ENCODE results near the gene MED27.

GRCh38 chr9:131981116-131981776, 98.4 kb downstream of the MED27 start:
- TF ChIP-seq, protein P1, sequence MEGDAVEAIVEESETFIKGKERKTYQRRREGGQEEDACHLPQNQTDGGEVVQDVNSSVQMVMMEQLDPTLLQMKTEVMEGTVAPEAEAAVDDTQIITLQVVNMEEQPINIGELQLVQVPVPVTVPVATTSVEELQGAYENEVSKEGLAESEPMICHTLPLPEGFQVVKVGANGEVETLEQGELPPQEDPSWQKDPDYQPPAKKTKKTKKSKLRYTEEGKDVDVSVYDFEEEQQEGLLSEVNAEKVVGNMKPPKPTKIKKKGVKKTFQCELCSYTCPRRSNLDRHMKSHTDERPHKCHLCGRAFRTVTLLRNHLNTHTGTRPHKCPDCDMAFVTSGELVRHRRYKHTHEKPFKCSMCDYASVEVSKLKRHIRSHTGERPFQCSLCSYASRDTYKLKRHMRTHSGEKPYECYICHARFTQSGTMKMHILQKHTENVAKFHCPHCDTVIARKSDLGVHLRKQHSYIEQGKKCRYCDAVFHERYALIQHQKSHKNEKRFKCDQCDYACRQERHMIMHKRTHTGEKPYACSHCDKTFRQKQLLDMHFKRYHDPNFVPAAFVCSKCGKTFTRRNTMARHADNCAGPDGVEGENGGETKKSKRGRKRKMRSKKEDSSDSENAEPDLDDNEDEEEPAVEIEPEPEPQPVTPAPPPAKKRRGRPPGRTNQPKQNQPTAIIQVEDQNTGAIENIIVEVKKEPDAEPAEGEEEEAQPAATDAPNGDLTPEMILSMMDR (IDR thresholded peaks at IDR 0.05) = no peak
- TF ChIP-seq POLR2A (IDR thresholded peaks at IDR 0.05) = no peak
